Epithelial cell of proximal tubule (primary cell): ENCODE data around the gene RFC5. TPM values are rescaled to one million over a fixed set of nuclear protein-coding genes. Genes with fewer than 3 reads are reported as not detected.
"Not testable (repeated sequence)": the region's sequence is repeated elsewhere in the genome, so short reads cannot be mapped to it uniquely, and the experiment has no call there.

Experiments used
- DNase-seq: peaks from one replicate; pipeline ENCODE4 v3.0.0-alpha.2; 2011; ENCODE audit warnings: low read depth
- H3K4me3 ChIP-seq: 2 replicates; pipeline ENCODE4 v1.5.1; 2011; ENCODE audit warnings: low read depth, mild to moderate bottlenecking, low read length
- total RNA-seq: library from RNA; depleted of rRNA; stranded (reverse); fragments of >200 nt; gene quantifications from 2 replicates; pipeline ENCODE4 v1.2.3, GENCODE V29; 2015
- TF ChIP-seq, protein P1 (sequence below): conservative IDR thresholded peaks from 2 replicates; pipeline ENCODE4 v1.5.1; 2012; ENCODE audit warnings: low read depth, mild to moderate bottlenecking, low read length

The RFC5 gene
- total RNA-seq, 1 donor from 2014 or later: 31.0 TPM

DNA sequence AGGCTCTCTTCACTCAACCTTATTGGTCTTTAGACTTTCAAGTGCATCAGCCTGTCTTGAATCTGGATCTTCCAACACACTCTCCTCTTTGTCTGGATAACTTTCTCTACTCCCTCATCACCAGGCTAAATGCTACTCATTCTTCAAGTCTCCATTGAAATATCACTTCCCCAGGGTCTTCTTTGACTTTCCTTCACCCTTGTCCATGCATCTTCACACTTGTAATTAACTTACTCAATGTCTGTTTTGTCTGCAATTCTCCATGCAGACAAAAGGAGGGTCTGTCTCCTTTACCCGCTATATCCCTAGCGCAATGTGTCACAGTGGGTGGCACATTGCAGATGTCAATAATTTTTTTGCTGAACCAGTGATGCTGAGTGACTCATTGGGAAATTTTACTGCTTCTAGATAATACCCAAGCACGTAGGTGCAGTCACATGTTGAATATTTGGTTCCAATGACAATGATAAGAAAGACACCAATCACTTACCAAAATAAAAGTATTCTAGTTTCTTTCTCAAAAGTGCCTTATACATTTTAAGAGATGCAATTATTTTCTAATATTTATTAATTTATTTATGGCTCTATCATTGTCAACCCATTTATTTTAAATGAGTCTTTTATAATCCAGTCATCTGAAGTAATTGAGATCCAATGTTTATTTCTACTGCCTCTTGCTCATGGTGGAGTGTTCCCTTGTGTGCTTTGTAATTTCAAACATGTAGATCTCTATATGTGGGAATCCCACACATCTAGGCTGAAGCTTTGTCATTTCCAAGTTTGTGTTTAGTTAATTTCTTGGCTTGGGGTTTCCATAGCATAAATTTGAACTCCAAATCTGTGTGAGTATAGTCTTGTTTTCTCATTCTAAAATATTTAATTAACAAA, 21.7 kb upstream of the RFC5 start:
- H3K4me3 ChIP-seq: no peak overlapping the region
- TF ChIP-seq, protein P1, sequence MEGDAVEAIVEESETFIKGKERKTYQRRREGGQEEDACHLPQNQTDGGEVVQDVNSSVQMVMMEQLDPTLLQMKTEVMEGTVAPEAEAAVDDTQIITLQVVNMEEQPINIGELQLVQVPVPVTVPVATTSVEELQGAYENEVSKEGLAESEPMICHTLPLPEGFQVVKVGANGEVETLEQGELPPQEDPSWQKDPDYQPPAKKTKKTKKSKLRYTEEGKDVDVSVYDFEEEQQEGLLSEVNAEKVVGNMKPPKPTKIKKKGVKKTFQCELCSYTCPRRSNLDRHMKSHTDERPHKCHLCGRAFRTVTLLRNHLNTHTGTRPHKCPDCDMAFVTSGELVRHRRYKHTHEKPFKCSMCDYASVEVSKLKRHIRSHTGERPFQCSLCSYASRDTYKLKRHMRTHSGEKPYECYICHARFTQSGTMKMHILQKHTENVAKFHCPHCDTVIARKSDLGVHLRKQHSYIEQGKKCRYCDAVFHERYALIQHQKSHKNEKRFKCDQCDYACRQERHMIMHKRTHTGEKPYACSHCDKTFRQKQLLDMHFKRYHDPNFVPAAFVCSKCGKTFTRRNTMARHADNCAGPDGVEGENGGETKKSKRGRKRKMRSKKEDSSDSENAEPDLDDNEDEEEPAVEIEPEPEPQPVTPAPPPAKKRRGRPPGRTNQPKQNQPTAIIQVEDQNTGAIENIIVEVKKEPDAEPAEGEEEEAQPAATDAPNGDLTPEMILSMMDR: no peak
- no peak for DNase-seq

DNA sequence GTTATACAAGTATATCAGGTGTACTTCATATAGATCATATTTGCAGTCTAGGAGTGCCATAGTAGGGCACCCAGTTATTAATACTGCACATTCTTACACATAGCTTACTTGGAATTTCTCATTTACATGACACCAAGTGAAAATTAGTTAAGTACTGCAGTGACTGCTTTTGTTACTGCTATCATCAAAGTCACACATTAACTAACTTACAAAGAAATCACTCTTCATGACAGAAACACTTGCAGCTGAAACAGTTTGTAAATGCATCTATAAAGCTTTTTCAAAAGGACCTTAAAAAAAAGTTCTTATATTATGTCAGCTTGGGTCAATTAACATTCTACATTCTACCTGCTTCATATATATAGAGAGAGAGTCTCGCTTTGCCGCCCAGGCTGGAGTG, 17.8 kb upstream of the RFC5 start:
- TF ChIP-seq, protein P1: no peak
- H3K4me3 ChIP-seq: no peak overlapping the region
- DNase-seq: no peak

DNA sequence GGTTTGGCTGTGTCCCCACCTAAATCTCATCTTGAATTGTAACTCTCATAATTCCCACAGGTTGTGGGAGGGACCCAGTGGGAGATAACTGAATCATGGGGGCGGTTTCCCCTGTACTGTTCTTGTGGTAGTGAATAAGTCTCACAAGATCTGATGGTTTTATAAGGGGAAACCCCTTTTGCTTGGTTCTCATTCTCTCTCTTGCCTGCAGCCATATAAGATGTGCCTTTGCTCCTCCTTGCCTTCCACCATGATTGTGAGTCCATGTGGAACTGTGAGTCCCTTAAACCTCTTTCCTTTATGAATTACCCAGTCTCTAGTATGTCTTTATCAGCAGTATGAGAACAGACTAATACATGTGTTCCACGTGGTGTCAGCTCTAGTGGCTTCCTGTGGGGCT, 16.7 kb upstream of the RFC5 start:
- DNase-seq: not testable (repeated sequence)

DNA sequence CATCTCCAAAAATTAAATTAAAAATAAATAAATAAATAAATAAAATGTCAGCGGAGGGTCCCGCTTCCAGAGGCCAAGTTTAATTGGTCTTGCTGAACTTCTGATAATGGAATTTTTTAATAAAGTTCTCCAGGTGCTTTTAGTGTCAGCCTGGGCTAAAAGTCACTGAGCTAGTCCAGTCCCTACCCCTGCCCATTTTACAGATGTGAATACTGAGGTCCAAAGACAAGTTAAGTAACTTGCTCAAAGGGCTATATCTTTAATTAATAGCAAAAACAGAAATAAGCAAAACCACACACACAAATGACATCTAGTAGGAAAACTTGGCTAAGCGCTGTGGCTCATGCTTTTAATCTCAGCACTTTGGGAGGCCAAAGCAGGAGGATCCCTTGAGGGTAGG, 5.6 kb upstream of the RFC5 start:
- TF ChIP-seq, protein P1: no peak
- no peak overlapping the region for H3K4me3 ChIP-seq
- DNase-seq: no peak

More for the DNA sequence above, 16.7 kb upstream of the RFC5 start:
- H3K4me3 ChIP-seq: not testable (repeated sequence)

DNA sequence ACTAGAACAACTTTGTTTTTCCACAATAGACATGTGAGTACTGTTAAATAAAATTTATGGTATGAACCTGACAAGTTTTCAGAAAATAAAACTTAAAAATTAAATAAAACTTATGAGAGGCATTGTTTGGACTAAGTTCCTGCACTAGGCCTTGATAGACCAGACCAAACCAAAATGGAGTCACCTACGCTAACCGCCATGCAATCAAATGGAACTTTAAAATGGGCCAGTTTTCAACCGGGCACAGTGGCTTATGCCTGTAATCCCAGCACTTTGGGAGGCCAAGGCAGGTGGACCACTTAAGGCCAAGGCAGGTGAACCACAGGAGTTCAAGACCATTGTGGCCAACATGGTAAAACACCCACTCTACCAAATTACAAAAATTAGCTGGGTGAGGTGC, 5.1 kb upstream of the RFC5 start:
- no peak for DNase-seq
- H3K4me3 ChIP-seq: no peak overlapping the region
- TF ChIP-seq, protein P1: no peak

DNA sequence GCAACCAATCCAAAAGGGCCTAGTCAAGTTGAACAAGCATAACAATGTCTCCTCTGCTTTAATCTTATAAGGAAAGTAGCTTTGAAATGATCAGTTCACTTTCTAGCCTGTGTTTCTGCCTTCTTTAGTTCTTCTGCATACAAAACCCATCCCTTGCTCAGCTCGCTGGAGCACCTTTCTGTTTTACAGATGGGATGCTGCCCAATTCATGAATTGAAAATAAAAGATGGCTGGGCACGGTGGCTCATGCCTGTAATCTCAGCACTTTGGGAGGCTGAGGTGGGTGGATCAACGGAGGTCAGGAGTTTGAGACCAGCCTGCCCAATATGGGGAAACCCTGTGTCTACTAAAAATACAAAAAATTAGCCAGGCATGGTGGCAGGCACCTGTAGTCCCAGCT, 4.5 kb upstream of the RFC5 start:
- no peak for DNase-seq
- TF ChIP-seq, protein P1: no peak
- no peak overlapping the region for H3K4me3 ChIP-seq

DNA sequence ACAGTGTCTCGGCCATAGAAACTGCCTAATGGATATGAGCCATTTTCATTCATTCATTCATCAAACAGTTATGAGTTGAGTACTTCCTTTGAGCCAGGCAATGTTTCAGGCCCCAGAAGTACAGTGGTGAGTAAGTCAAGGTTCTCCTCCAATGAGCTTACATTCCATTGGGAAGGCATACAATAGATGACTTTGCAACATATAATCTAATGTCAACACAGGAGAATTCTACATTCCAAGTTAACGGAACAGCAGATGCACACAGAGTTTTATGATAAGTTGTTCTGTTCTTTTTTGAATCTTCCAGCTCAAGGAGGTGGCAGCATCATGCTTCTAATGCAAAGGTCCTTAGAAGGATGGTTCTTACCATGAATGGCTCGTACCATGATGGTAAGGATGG, 3.2 kb upstream of the RFC5 start:
- TF ChIP-seq, protein P1: no peak
- H3K4me3 ChIP-seq: no peak overlapping the region
- no peak for DNase-seq
